Neural cell (in vitro differentiated cells): ENCODE results near the gene B4GALNT3. TPM values are rescaled to one million over a fixed set of nuclear protein-coding genes. Genes with fewer than 3 reads are reported as not detected.

Experiments used
- H2AFZ ChIP-seq: fragments of 200-600, 300-800 bp; sonication (generic), shearing (Covaris generic); 2 replicates; pipeline ENCODE4 v1.6.0; 2014; ENCODE audit warnings: low read depth, mild to moderate bottlenecking, antibody characterized with exemption, low read length, moderate library complexity
- H3F3A ChIP-seq: fragments of 200-600 bp; shearing (Covaris generic); 2 replicates; pipeline ENCODE4 v1.6.1; 2016; ENCODE audit warnings: mild to moderate bottlenecking, moderate library complexity, mixed read lengths, antibody characterized with exemption, low read length; ENCODE audit not compliant: insufficient read depth, poor library complexity, severe bottlenecking
- H3K27ac ChIP-seq: fragments of 200-600, 300-800 bp; sonication (generic), shearing (Covaris generic); 2 replicates; pipeline ENCODE4 v1.5.1; 2014; ENCODE audit warnings: mild to moderate bottlenecking, low read length, moderate library complexity
- H3K27me3 ChIP-seq: fragments of 300-800, 200-600 bp; sonication (generic), shearing (Covaris generic); 2 replicates; pipeline ENCODE4 v1.6.0; 2014; ENCODE audit warnings: mild to moderate bottlenecking, low read depth, low read length, moderate library complexity; ENCODE audit not compliant: insufficient read depth
- H3K36me3 ChIP-seq: fragments of 300-800, 200-600 bp; sonication (generic), shearing (Covaris generic); 2 replicates; pipeline ENCODE4 v1.5.1; 2014; ENCODE audit warnings: mild to moderate bottlenecking, antibody characterized with exemption, low read length, moderate library complexity; ENCODE audit not compliant: insufficient read depth
- H3K4me2 ChIP-seq: fragments of 300-800, 200-600 bp; sonication (generic), shearing (Covaris generic); 2 replicates; pipeline ENCODE4 v1.6.0; 2014; ENCODE audit warnings: mild to moderate bottlenecking, low read length
- H3K4me3 ChIP-seq: fragments of 300-800, 200-600 bp; sonication (generic), shearing (Covaris generic); 2 replicates; pipeline ENCODE4 v1.5.1; 2014; ENCODE audit warnings: mild to moderate bottlenecking, low read length, moderate library complexity
- H3K79me2 ChIP-seq: fragments of 200-600 bp; shearing (Covaris generic); replicated peaks from 2 replicates; pipeline ENCODE4 v1.6.0; 2014; ENCODE audit warnings: mild to moderate bottlenecking, low read length, moderate library complexity; ENCODE audit not compliant: insufficient read depth
- H3K9ac ChIP-seq: fragments of 300-800, 200-600 bp; sonication (generic), shearing (Covaris generic); 2 replicates; pipeline ENCODE4 v1.6.1; 2016; ENCODE audit warnings: mild to moderate bottlenecking, low read length, mixed read lengths
- H3K9me2 ChIP-seq: fragments of 200-600 bp; shearing (Covaris generic); 2 replicates; pipeline ENCODE4 v1.6.1; 2016; ENCODE audit warnings: mild to moderate bottlenecking, low read length, mixed read lengths; ENCODE audit not compliant: insufficient read depth
- H3K9me3 ChIP-seq: fragments of 200-600, 300-800 bp; sonication (generic), shearing (Covaris generic); 2 replicates; pipeline ENCODE4 v1.6.1; 2016; ENCODE audit warnings: mild to moderate bottlenecking, mixed run types, low read length, moderate library complexity, mixed read lengths
- H4K20me1 ChIP-seq: fragments of 200-600 bp; shearing (Covaris generic); 2 replicates; pipeline ENCODE4 v1.6.1; 2016; ENCODE audit warnings: mild to moderate bottlenecking, mixed run types; ENCODE audit not compliant: insufficient read depth
- EP300 ChIP-seq: fragments of 450-650 bp; conservative IDR thresholded peaks from 2 replicates; pipeline ENCODE4 v1.6.1; 2014; ENCODE audit warnings: antibody characterized with exemption, mild to moderate bottlenecking, moderate library complexity; ENCODE audit not compliant: poor library complexity, severe bottlenecking
- EZH2 ChIP-seq: fragments of 200-600, 300-800 bp; shearing (Covaris generic), sonication (generic); IDR thresholded peaks from 2 replicates; pipeline ENCODE4 v1.6.1; 2014; ENCODE audit warnings: antibody characterized with exemption, low read length, borderline replicate concordance, mild to moderate bottlenecking; ENCODE audit not compliant: insufficient read depth, poor library complexity, severe bottlenecking
- MXI1 ChIP-seq: fragments of 450-650 bp; conservative IDR thresholded peaks from 2 replicates; pipeline ENCODE4 v1.6.1; 2014; ENCODE audit warnings: antibody characterized with exemption, mild to moderate bottlenecking; ENCODE audit not compliant: poor library complexity, severe bottlenecking
- POLR2AphosphoS5 ChIP-seq: IDR thresholded peaks from 2 replicates; pipeline ENCODE4 v1.6.1; 2012
- RAD21 ChIP-seq: fragments of 450-650 bp; conservative IDR thresholded peaks from 2 replicates; pipeline ENCODE4 v1.6.1; 2014; ENCODE audit warnings: antibody characterized with exemption, mild to moderate bottlenecking, moderate library complexity
- REST ChIP-seq: IDR thresholded peaks from 2 replicates; pipeline ENCODE4 v1.6.1; 2012; ENCODE audit warnings: borderline replicate concordance
- SMC3 ChIP-seq: fragments of 450-650 bp; conservative IDR thresholded peaks from 2 replicates; pipeline ENCODE4 v1.6.1; 2014; ENCODE audit warnings: antibody characterized with exemption, mild to moderate bottlenecking, moderate library complexity; ENCODE audit not compliant: poor library complexity
- TAF1 ChIP-seq: IDR thresholded peaks from 2 replicates; pipeline ENCODE4 v1.6.1; 2012; ENCODE audit warnings: low read depth
- polyA plus RNA-seq: library from polyadenylated mRNA; depleted of rRNA; stranded (reverse); fragments of >200 nt; gene quantifications from 2 replicates; pipeline ENCODE4 v1.2.3, GENCODE V29; 2014
- TF ChIP-seq, protein P1 (sequence below): fragments of 450-650 bp; IDR thresholded peaks from 2 replicates; pipeline ENCODE4 v1.5.1; 2014; ENCODE audit warnings: antibody characterized with exemption, mild to moderate bottlenecking, moderate library complexity; ENCODE audit not compliant: poor library complexity, severe bottlenecking

B4GALNT3 gene
- polyA plus RNA-seq, 1 donor from 2014 or later: 6.7 TPM

- Histone ChIP-seq H4K20me1 (no peaks in the 10 kb centered on the region), H3K9ac (no peak overlapping the region), H3F3A (no peaks in the 10 kb centered on the region), H3K4me3 (no peak overlapping the region), H3K79me2 (no peaks in the 10 kb centered on the region), H3K27me3 (no peaks in the 10 kb centered on the region), H3K9me3 (no peaks in the 10 kb centered on the region), H3K27ac (no peak overlapping the region), H2AFZ (no peak overlapping the region), H3K9me2 (no peaks in the 10 kb centered on the region), H3K36me3 (no peaks in the 10 kb centered on the region), H3K4me2 (no peak overlapping the region)
- TF ChIP-seq, protein P1, sequence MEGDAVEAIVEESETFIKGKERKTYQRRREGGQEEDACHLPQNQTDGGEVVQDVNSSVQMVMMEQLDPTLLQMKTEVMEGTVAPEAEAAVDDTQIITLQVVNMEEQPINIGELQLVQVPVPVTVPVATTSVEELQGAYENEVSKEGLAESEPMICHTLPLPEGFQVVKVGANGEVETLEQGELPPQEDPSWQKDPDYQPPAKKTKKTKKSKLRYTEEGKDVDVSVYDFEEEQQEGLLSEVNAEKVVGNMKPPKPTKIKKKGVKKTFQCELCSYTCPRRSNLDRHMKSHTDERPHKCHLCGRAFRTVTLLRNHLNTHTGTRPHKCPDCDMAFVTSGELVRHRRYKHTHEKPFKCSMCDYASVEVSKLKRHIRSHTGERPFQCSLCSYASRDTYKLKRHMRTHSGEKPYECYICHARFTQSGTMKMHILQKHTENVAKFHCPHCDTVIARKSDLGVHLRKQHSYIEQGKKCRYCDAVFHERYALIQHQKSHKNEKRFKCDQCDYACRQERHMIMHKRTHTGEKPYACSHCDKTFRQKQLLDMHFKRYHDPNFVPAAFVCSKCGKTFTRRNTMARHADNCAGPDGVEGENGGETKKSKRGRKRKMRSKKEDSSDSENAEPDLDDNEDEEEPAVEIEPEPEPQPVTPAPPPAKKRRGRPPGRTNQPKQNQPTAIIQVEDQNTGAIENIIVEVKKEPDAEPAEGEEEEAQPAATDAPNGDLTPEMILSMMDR: no peak
- TF ChIP-seq REST: no peak
- no peak for TF ChIP-seq TAF1
- TF ChIP-seq EZH2: no peak
- no peak for TF ChIP-seq EP300
- no peak for TF ChIP-seq MXI1
- TF ChIP-seq SMC3: no peak
- no peak for TF ChIP-seq RAD21
- TF ChIP-seq POLR2AphosphoS5: no peak
These were observed 132.3 kb downstream of the B4GALNT3 start for GRCh38 chr12:592024-592505.

- Histone ChIP-seq H4K20me1 (no peaks in the 10 kb centered on the region), H3F3A (no peaks in the 10 kb centered on the region), H3K79me2 (no peaks in the 10 kb centered on the region), H3K36me3 (no peaks in the 10 kb centered on the region), H3K4me2 (no peak overlapping the region), H3K9me2 (no peaks in the 10 kb centered on the region), H2AFZ (no peak overlapping the region), H3K27me3 (no peaks in the 10 kb centered on the region), H3K9ac (no peak overlapping the region), H3K9me3 (no peaks in the 10 kb centered on the region), H3K4me3 (no peak overlapping the region), H3K27ac (no peak overlapping the region)
- TF ChIP-seq, protein P1: no peak
- no peak for TF ChIP-seq MXI1
These were observed 133.9 kb downstream of the B4GALNT3 start for GRCh38 chr12:593396-594270.
